Measurements from ENCODE around the gene GNAQ.

GNAQ gene

DNA sequence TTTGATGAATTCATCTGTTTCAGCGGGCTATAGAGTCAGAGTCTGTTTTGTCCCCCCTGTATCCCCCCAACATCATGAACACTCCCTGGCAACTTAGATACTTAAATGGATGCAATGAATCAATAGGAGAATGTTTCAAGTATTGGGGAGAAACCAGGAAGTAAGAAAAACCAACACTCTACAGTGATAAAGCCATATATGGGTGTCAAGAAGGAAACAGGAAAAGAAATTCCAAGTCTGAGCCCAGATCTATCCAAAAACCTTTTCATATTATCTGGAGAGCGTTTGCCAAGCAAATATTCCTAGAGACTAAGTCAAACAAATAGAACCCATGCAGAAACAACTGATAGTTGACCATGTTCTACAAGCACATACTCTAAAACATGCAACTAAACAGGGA, 2.3 kb upstream of the GNAQ start:
- in situ Hi-C loops (cut with MboI; ENCODE audit: low pct_unique_long_range_greater_than_20kb, low sequenced_read_pairs) = no loop called here
- DNase-seq = no peak

DNA sequence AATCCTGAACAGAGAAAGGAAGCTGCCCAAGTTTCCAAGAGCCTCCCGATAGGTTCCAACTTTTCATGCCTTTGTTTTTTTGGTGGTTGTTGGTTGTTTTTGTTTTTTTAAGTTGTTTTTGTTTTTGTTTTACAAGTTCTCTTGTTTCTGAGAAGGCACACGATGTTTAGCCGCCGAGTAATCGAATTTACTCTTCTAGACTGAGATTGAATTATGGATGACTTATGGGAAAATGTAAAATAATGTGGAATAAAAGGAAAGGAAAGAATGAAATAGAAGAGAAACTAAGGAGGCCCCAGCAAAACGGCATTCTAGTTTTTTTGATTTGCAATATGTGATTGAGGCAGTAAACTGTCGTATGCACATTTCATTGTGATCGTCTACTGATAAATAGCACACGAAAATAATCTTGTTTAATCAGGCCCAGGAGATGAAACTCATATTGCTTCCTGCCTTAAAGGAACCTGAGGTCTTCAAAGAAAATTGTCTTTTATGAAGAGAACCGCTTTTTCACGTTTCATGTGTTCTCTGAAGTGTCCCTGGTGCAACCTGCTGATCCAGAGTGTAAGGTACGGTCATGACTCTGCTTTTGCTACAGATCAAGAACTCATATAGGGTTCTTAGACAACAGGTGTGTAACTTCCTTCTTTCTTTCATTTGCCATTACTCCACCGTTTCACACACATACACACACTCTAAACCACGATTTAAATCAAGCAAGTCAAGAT, 1.3 kb upstream of the GNAQ start:
- in situ Hi-C loops (cut with MboI; ENCODE audit: low pct_unique_long_range_greater_than_20kb, low sequenced_read_pairs) = no loop called here
- peak; percentile 47 for DNase-seq

DNA sequence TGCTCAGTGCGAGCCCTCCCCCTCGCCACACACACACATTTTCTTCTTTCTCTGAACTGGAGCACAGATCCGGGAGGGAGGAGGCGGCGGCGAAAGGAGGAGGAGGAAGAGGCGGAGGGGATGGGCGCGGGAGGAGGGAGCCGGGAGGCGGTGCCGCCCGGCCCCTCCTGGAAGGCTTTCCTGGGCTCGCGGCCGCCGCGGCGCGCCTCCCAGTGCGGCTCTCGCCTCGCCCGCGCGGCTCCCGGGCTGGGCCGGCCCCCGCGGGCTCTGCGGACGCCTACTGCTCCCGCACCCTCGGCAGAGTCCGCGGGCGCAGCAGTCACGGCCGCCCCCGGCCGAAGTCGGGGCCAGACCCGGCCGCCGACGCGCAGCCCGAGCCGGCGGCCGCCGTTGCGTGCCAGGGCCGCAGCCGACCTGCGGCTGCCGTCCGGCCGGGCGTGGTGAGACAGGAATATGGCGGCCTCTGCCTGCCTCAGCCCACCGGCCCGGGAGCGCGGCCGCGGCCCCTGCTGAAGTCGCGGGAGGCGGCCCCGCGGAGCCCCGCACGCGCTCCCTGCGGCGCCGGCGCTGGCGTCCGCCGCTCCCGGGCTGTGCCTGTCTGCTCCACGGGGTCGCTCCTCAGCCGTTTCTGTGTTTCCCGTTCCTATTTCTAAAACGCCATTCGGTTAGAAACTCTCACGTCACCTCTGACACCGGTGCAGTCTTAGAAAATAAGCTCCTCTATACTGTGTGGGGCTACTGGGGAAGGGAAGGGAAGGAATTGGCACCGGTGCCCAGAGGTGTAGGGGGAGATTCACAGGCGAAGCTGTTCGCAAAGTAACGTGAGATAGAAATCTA, 500 bp upstream of the GNAQ start:
- DNase-seq = peak; percentile 96
- in situ Hi-C loops (cut with MboI; ENCODE audit: low pct_unique_long_range_greater_than_20kb, low sequenced_read_pairs) = no loop called here

DNA sequence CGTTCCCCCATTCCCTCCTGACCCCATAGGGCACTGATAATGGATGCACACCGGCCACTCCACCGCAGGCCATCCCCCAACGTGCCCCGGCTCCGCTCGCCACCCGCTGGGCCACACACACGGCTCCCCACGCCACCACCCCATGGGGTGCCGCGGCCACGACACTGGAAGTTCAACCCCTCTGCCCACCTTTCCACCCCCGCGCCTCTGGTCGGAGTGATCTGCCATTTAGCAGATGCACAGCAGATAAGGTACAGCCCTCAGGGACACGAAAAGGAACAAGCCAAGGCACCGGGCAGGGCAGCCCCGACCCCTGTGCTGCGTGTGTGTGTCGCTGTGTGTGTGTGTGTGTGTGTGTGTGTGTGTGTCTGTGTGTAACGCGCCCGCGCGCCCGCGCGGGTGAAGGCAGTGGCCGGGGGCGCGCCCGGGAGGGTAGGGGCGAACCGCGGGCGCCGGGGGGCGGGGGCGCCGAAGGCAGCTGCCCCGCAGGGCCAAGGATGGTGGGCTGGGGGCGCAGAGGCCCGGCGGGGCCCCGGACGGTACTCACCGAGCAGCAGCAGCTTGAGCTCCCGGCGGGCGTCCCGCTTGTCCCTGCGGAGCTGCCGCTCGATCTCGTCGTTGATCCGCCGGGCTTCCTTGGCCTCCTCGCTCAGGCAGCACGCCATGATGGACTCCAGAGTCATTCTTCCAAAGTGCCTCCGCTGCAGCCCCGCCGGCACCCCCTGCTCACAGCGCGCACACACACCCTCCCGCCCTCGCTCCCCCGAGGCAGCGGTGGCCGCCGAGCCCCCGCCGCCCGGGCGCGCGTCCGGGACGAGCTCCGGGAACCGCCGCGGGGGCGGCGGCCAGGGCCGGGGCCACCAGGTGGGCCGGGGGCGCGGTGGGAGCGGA, 813 bp downstream of the GNAQ start:
- peak; percentile 79 for DNase-seq
- in situ Hi-C loops (cut with MboI; ENCODE audit: low pct_unique_long_range_greater_than_20kb, low sequenced_read_pairs) = no loop called here

DNA sequence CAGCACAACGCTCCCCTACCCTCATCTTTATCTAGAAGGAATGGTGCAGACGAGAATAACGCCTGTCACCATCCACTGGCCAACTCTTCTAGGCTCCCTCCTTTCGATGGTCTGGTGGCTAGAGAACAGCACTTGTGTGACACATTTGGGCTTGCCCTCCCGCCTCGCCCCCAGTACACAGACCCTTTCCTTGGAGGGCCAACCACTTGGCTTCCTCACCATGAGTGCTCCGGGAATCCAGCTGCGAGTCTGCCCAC, 1.4 kb downstream of the GNAQ start:
- DNase-seq = peak; percentile 66

DNA sequence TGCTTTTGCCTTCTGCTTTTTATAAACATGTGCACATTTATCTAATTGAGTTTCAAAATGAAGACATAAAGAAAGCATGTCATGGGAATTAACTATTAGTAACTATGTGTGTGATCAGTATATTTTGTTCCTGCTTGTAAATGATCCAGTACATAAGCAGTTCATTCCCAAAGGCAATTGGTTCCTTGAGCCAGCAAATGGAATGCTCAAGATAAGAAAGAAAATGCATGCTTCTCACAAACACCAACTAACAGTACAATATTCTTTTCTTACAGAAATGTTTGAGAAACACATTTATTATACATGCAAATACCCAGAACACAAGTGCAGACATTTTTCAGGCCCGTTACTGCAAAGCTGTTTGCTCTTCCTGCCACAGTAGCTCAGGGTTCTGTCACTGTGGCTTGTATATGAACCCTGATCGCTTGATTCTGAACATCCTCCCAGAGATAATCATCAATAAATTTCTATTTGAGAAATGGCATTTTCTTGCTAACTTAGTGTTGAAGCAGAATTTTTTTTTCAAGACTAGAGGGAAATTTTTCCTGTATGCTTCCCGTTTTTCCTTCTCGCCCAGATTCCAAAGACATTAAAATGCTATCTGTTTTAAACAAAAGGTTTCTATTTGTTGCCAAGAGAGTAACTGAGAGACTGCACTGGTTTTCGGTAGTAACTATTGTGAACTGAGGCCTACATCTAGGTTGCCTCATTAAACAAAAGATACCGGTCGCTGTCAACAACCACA, 1.9 kb downstream of the GNAQ start:
- no peak for DNase-seq
- in situ Hi-C loops (cut with MboI; ENCODE audit: low pct_unique_long_range_greater_than_20kb, low sequenced_read_pairs) = no loop called here

More for the DNA sequence above, 1.4 kb downstream of the GNAQ start:
- in situ Hi-C loops (cut with MboI; ENCODE audit: low pct_unique_long_range_greater_than_20kb, low sequenced_read_pairs) = no loop called here

DNA sequence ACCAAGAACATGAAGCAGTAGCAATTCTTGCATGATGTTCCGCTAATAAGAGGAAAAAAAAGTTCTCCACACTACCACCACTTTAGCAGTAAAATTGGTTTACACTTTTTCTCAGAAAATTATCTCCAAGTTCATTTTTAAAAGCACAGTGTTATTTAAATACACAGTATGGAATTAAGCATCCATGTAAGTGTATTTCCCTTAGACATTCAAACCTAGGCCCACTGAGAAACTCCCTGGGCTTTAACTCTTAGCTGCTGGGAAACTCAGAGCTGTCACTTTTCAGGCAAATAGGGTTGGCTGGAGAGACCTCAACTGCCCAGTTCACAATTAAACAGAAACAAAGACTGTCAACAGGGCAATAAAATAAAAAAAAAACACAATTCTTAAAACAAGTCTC, 2.7 kb downstream of the GNAQ start:
- DNase-seq = no peak
- in situ Hi-C loops (cut with MboI; ENCODE audit: low pct_unique_long_range_greater_than_20kb, low sequenced_read_pairs) = no loop called here

DNA sequence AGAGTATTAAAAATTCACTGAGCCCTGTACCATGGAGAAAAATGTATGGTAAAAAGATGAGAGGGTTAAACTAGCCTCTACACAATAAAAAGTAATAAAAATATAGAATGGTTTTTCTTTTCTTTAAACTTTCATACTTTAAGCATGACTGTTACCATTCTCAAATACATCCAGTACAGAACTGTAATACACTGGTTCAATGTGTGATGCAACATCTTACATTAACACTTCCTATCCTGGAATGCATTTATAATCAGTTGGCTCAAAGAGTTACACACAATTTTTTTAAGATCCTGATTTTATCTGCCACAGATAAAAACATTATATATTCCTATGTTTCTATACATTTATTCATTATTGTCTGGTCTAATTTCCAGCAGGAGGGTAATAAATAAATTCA, 4.7 kb downstream of the GNAQ start:
- DNase-seq = no peak
- in situ Hi-C loops (cut with MboI; ENCODE audit: low pct_unique_long_range_greater_than_20kb, low sequenced_read_pairs) = no loop called here

DNA sequence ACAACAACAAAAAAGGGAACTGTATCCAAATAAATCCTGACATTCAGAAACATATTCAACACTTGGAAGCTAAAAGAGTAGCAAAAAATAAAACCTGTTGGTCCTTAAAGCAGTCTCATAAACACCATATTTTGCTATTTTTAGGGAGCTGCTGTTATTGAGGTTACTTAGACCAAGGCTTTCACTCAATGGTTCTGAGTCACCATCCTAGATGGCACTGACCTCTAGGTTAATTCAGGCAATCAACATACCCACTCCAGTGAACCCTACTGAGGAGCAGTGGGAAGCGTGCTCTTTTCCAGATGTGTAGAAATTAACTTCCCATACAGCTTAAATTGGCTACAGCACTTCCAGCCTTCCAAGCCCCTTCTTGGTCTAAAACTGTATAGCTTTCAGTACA, 5.2 kb downstream of the GNAQ start:
- no peak for DNase-seq
- in situ Hi-C loops (cut with MboI; ENCODE audit: low pct_unique_long_range_greater_than_20kb, low sequenced_read_pairs) = no loop called here

DNA sequence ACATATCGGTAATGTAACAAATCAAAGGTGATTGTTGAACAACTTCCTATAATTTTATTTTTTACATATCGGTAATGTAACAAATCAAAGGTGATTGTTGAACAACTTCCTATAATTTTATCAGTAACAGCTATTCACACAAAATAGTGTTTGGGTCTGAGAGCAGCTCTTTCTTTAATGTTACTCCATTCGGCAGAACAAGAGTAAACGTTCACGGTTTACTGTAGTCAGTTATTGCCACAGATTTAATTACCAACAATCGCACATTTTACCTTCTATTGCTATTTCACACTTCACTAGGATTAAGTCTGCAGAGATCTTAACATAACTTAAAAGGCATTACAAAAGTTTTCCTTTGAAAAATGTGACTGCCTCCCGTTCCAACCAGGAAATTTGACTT, 6.4 kb downstream of the GNAQ start:
- in situ Hi-C loops (cut with MboI; ENCODE audit: low pct_unique_long_range_greater_than_20kb, low sequenced_read_pairs) = no loop called here

DNA sequence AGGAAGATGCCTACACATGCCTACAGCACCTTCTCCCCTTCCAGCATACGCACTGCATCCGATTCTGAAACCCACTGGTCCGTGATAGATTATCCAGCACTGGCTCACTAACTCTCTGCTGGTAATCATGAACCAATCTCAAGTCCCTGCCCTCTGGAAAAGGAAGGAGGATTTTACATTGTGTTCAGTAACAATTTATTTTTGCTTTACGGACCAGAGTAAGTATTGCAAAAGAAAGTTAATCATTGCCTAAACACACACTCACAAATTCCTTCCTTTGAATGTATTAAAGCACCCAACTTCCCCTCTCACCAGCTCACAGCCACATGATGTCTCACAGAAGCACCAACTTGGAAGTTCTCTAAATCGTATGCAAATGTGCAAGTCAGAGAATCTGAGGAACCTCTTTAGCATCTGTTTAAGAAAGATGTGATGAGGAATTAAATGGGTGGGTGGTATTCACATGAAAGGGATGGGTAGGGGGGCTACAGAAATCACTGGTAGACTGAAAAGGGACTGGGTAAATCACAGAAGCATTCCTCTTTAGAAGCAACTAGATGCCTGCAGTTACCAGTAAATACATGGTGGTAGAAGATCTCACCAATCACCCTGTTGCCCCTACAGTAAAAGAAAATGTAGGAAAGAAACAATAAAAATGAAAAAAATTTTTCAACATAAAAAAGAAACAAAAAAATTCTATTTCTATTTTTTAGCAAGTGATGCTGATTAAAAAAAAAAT, 8.4 kb downstream of the GNAQ start:
- in situ Hi-C loops (cut with MboI; ENCODE audit: low pct_unique_long_range_greater_than_20kb, low sequenced_read_pairs) = no loop called here
- peak; percentile 89 for DNase-seq

More for the DNA sequence above, 6.4 kb downstream of the GNAQ start:
- DNase-seq = no peak

DNA sequence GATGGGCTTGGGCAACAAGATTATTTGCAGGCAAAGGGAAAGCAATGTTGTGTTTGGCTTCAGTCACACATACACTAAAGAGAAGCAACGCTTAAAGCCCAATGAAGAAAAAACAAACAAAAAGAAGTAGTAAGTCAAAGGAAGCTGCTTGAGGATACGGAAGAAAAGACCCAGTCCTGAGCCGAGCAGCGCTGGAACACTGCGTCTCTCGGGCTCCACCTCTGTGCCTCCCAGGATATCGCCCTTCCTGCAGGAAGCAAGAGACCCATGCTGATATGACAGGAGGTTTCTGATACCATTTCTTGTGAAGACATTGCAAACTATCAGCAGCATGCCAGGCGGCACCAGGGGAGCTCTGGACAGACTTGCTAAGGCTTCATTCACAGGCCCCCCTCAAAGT, 9.9 kb downstream of the GNAQ start:
- in situ Hi-C loops (cut with MboI; ENCODE audit: low pct_unique_long_range_greater_than_20kb, low sequenced_read_pairs) = no loop called here
- no peak for DNase-seq

DNA sequence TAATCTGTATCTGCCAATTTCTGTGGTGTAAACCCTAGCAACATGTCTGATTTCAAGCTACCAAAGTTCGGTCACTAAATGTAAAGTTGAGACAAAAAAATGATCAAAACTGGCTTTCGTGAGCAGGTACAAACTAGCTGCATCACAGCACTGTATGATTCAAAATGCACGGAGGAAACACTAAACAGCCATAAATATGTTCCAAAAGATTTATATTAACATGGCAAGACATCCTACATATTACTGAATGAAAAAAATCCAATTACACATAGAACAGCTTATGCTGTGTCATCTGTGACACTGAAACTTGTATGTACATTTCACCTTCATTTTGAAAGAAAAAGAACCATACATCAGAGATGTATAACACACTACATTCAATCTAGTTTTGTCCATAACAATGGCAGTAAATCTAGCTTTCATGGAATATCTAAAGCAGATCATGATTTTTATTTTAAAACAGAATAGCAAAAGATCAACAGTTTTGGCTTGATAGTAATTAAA, 14.4 kb downstream of the GNAQ start:
- no peak for DNase-seq
- in situ Hi-C loops (cut with MboI; ENCODE audit: low pct_unique_long_range_greater_than_20kb, low sequenced_read_pairs) = no loop called here

DNA sequence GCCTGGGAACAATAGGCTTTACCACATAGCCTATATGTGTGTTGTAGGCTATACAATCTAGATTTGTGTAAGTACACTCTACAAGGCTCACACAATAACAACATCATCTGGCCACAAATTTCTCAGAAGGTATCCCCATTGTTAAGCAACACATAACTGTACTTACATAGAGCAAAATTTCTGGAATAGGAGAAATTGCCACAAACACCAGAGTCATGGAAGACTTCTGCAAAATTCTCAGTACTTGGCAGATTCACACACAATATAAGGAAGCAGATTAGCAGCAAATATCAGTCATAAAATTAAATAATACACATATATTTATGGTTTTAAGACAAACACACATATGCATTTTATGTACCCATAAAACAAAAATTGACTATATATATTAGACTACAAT, 16.4 kb downstream of the GNAQ start:
- DNase-seq = no peak

DNA sequence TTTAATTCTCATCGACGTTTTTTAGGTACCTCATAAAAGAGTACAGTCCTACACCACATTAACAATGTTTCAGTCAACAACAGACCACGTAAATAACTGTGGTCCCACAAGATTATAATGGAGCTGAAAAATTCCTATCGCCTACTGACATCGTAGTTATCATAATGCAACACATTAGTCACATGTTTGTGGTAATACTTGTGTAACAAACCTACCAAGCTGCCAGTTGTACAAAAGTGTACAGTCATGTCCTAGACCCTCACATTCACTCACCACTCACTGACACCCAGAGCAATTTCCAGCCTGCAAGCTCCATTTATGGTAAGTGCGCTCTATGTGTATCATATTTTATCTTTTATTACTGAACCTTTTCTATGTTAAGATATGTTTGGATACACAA, 16.8 kb downstream of the GNAQ start:
- in situ Hi-C loops (cut with MboI; ENCODE audit: low pct_unique_long_range_greater_than_20kb, low sequenced_read_pairs) = no loop called here
- no peak for DNase-seq

More for the DNA sequence above, 16.4 kb downstream of the GNAQ start:
- in situ Hi-C loops (cut with MboI; ENCODE audit: low pct_unique_long_range_greater_than_20kb, low sequenced_read_pairs) = no loop called here

DNA sequence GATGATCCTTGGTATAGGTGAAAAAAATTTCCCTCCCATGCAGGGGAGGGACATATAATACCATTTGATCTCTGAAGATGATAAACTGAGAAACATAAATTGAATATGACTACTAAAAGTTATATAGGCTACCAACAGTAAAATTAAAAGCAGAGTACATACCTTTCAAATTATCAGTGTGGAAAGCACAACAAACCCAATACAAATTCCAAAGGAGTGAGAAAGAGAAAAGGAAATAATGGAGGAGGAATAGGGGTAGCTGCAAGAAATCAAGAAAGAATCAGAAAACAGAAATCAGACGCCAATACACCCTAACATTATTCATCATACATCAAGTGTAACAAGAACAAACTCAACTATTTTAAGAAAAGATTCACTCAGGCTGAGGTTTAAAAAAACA, 17.7 kb downstream of the GNAQ start:
- in situ Hi-C loops (cut with MboI; ENCODE audit: low pct_unique_long_range_greater_than_20kb, low sequenced_read_pairs) = no loop called here
- DNase-seq = no peak

DNA sequence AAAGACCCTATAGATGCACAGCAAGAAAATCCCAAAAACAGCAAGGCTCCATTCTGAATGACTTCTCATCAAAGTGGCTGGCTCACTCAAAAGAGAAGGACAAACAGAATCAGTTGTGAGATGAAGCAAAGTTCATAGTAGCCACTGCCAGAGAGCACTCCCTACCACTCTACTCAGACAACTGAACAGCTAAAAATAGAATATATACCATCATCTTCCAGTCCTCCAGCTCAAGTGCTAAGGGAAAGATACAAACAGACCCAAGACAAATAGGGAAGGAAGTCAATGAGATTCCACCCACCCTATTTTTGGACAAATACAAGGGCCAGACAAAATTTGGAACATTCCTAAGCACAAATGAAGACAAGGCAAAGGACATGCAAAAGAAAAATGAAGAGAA, 20.6 kb downstream of the GNAQ start:
- DNase-seq = peak; percentile 85
- in situ Hi-C loops (cut with MboI; ENCODE audit: low pct_unique_long_range_greater_than_20kb, low sequenced_read_pairs) = no loop called here

DNA sequence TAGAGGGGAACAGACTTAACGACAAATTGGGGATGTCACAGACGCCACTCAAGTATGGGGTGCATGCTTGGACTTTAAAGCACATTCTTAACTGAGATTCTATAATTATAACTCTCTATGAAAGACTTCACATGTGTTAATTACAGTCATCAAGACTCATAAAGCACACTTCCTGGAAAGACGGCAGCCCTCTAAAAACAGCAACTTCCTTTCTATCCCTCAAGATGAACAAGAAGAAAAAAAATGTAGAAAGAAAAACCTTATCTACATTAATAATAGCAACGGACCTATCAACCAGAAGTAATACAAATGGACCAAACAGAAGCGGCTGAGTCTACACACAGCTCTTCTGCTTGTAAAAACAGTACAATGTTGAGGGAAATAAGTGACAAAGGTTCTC, 21.2 kb downstream of the GNAQ start:
- in situ Hi-C loops (cut with MboI; ENCODE audit: low pct_unique_long_range_greater_than_20kb, low sequenced_read_pairs) = no loop called here

DNA sequence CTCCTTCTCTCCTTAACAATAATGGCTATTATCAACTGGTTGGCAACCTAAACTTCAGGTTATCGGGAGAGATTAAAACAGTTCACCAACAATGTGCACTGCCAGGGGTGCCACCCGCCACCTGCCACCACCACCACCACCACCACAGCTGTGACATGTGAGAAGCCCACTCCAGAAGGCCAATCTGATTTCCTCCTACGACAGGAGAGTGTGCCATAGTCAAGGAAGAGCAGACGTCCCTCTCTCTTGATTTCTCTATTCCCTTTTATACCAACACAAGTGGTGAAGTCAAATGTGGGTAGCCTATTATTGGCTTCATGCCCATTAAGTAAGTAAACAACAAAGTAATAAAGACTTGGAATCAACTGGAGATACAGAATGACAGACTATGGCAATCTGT, 22.4 kb downstream of the GNAQ start:
- in situ Hi-C loops (cut with MboI; ENCODE audit: low pct_unique_long_range_greater_than_20kb, low sequenced_read_pairs) = no loop called here
- DNase-seq = no peak

More for the DNA sequence above, 21.2 kb downstream of the GNAQ start:
- peak; percentile 36 for DNase-seq
